HG02870 (cell line): Measurements from ENCODE around the gene PTHLH.

Experiments used
- ATAC-seq: cut with Tn5 transposase; IDR thresholded peaks from one replicate; pipeline ENCODE4 v1.9.1; 2021; ENCODE audit warnings: mild to moderate bottlenecking, moderate library complexity; ENCODE audit not compliant: unreplicated experiment

Gene PTHLH

DNA sequence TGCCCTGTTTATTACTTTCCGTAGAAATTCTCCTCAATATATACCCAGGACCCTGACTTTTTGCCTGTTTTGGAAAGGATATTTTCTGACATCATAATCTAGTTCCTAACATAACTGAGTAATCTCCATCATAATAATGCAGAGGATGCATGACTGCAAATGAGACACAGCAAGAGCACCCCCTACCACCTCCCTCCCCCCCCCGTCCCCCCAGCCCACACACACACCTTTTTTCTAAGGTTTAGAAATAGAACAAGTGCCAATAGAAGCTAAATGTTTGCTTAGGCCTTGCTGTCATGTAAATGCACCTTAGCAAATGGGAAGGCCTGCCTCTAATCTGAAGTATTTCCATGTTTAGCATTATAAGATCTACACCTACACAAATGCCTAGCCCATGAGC, at the start of gene PTHLH:
TSS of gene PTHLH (minus strand) at position 13 of the 400 bp plus-strand sequence. CDS start 3,239 bp downstream, outside the sequence.
- no peak for ATAC-seq

DNA sequence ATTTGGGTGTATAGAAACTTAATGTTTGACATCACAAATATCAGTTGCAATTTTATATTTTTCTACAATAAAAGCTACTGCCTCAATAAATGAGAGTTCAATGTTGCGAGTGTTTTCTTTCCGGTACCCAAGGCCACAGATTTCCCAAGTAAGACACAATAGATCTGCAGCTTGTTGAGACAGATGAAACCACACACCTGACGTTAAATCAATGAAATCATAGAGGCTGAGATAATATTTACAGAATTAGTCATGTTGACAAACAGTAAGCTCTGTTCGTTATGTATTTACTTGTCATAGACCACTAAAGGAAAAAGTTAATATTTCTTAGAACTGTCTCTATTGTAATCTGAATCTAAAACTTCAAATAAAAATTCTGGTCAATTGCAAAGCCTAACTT, 49.2 kb upstream of the PTHLH start:
- ATAC-seq, result no peak

DNA sequence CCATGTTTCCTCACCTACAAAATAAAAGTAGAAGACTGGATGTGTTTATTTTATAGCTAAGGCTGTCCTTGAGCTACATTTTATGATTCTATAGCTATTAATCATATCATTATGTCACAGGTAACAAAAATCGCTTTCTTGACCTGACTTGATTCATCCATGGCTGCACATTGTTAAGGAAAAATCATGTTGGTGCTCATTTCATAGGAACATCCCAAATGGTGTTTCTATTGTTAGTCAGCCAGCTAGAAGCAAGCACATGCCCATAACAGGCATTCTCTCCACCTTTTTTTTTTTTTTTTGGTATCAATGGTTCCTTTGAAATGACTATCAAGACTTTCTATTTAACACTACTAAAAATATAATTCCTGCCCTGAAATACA, 45.3 kb upstream of the PTHLH start:
- no peak for ATAC-seq

DNA sequence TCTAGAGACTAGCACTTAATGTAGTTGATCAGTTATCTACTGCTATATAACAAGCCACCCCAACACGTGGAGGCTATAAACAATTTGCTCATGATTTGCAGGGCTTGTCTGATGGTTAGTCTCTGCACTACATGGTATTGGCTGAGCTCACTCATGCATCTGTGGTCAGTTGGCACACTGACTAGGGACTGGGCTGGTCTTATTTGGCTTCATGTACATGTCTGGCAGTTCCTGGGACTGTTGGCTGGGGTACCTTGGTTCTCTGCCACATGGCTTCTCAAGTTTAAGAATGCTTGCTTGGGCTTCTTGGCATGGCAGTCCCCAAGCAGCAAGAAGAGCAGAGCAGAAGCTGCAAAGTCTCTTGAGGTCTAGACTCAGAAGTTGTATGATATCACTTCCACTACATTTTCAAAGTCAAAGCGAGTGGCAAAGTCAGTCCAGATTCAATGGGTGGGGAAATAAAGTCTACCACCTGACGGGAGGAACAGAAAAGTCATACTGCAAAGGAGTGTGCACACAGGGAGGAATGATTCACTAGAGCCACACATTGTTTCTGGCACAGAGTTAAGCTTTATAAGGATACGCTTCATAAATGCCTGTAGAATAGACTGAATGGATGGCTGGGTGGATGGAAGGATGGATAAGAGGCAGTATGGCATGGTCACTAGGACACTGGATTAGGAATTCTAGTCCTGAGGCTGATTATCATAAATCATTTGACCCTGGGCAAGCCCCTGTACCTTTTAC, 44.8 kb upstream of the PTHLH start:
- ATAC-seq, result no peak

DNA sequence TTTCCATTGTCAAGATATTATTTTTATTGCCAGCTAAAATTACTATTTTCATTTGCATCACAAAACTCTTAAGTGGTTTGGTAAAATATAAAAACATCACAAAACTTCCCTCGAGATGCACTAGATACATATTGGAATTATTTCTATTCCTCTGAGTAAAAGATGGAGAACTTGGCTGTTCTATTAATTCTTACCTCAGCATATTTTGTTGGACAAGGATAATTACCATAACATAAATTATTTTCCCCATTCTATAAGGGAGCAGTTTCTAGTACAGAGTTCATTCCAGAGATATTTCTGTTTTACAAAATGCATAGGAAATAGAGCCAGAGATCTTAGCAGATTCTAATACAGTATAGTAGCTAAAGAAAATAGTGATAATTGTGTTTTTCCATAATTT, 42.6 kb upstream of the PTHLH start:
- ATAC-seq, result no peak

DNA sequence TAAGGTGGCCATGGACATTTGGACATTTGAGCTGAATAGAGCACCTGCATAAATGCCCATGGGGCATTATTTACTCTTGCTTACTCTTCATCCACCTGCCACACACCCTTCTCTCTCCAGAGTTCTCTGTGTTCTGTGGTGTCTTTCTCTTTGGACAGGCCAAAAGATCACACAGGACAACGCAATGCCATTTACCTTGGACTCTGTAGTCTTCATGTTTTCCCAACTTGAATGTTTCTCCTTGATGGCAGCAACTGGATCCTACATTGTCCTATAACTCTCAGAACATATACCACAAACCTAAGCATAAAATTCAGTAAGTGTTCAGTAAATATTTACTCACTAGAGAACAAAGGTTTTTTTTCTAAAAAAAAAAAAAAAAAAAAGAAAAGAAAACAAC, 41.7 kb upstream of the PTHLH start:
- no peak for ATAC-seq

DNA sequence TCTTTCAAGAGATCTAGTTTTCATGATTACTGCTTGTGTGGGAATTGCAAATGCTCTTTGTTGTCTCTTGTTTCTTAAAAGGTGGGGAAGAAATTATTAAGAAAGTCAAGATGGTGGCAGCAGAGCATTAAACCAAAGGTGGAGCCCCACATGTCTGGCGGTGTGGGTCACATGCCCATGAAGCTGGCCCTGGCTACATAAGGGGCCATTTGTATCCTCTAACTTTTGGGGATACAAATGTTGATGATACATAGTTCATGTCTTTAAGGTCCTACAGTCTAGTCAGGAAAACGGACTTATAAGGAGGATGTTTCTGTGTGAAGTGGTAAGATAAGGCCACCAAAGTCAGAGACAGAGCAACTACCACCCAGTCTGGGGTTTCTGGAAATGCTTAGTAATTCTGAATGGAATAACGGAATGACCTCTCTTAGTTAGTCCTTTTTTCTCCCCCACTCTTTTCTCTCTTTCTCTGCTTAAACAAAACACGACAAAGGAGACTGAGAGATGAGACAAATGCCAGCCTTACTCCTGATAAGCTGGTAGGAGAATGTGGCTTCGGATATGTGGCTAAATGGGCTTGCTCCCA, 39.9 kb upstream of the PTHLH start:
- no peak for ATAC-seq

DNA sequence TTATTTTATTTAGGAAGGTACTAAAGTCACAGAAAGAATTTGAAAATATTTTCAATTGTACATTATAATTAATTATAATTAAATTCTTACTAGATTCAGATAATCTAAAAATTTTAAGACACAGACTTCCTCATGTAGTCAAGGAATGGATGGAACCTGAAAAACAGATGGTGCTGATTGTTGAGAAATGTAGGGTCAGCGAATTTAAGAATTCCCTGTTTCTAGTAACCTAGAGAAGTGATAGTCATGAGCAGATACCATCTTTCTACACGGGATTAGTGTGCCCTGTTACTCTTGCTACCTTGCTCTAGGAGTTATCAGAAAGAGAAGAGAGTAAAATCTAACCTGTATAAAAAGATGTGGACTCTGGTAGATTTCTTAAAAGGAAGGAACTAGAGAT, 37.5 kb upstream of the PTHLH start:
- no peak for ATAC-seq

DNA sequence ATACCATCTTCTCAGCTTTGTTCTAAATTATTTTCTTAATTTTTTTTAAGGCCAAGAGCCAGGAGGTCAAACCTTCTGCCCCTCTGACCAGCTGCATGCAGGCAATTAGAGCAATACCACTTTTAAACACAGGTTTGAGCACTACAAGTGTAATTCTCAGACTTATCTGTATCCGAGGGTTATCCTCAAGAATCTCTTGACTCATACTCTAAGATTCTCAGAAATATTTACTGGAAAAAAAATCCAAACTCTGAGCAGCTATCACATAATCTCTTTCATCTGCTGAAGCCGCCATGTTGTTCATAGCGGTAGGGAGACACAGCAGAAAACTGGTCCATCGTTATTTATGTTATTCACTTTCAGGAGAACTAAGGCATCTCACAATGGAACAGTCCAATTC, 27.4 kb upstream of the PTHLH start:
- no peak for ATAC-seq

DNA sequence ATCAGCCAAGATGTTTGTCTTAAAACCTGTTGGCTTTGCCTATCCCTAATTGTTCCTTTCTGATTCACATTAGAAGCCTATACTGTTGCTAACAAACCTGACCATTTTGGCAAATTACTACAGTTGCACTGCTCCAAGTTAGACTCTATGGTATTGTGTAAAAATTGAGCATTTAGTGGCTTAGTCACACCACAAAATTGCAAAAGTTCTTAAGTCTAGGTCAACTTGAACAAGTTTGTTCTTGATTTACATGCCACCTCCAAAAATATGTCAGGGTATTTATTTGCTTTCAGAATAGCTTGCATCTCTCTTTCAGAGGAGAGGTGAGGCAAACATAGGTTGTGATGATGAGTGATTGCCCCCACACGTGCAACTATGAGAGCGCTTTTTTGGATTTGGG, 27.0 kb upstream of the PTHLH start:
- ATAC-seq, result no peak

DNA sequence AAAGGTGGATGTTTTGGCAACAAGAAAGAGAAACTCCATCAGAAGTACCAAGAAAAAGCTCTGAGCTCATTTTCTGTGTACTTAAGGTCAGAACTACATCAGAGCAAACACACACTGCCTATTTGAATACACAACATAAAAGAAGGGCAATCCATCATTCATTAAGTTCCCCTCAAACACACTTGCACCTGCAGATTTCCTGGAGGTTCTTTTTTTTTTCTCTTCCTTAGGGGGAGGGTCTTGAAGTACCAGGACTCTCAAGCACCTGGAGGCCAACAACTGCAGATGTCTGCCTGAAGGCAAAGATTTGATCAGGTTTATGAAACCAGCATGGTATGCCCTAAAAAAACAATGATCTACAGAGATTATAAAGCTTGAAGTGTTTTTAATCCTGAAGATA, 26.1 kb upstream of the PTHLH start:
- ATAC-seq, result no peak

DNA sequence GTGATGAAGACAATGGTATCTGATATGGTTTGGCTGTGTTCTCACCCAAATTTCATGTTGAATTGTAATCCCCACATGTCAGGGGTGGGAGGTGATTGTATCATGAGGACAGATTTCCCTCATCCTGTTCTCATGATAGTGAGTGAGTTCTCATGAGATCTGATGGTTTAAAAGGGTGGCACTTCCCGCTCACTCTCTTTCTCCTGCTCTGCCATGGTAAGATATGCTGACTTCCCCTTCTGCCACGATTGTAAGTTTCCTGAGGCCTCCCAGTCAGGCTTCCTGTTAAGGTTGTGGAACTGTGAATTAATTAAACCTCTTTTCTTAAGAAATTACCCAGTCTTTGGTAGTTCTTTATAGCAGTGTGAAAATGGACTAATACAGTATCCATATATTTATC, 25.6 kb upstream of the PTHLH start:
- ATAC-seq, result no peak

DNA sequence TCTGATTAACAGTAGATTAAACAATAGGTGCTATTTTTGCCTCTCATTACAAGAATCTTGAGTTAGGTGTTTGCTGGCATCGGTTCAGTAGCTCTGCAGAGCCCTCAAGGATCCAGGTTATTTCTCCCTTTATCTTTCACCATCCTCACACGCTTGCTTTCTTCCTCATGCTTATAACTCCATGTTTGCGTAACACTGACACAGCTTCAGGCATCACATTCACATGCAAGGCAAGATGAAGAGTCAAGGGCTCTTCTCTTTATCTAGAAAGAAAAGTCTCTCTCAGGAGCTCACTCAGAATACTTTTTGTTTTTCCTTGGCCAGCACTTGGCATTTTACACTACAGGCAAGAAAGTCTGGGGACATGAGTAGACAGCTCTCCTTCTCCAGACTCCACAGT, 24.2 kb upstream of the PTHLH start:
- ATAC-seq, result no peak

DNA sequence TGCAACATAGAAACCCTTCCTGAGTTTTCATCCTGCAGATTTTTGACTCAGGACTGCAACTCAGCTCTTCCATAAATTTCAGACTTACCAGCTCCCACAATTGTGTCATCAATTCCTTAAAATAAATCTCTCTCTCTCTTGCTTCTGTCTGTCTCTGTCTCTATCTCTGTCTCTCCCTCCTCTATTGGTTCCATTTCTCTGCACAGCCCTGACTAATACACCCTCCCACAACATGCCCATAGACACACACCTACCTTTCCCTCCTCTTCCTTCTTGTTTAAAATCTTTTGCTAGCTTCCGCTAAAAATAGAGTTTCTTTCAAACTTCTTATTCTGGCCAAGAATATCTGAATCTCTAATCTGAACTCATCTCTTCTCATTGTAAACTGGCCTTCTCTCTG, 22.9 kb upstream of the PTHLH start:
- no peak for ATAC-seq

DNA sequence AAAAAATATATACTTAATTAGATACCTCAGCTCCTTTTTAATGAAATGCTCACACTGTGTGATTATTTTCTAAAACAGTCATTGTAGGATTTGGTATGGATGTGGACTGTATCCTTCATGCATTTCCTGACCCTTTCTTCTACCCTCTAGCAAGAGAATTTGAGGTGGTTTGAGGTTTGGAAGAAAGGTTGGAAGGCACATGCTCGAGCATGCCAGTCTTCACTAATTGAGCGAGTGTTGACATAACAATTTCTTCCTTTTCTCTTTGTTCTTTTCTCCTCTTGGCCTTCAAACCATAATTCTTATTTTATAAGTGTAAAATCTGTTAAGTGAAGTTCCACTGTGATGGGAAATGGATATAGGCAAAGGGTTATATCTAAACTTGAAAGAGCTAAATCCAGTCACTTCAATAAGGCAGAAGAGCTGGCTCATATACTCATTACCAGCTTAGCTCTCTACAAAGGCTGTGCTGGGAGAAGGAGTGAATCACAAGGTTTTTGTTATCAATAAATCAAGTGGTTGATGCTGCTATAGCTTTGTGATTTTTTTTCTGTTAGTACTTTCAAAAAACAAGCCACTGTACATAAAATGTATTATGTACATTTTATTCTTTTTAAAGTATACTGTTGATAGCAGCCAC, 16.2 kb upstream of the PTHLH start:
- no peak for ATAC-seq

DNA sequence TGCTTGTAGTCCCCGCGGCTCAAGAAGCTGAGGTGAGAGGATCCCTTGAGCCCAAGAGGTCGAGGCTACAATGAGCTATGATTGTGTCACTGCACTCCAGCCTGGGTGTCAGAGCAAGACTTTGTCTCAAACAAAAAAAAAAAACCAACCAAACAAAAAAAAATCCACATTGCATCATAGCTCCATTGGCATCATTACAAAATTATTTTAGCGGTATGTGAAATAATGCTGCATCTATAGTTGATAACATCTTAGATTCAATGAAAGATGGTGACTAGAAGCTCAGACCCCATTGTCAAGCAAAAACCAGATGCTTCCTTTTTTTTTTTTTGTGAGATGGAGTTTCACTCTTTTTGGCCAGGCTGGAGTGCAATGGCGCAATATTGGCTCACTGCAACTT, 14.8 kb upstream of the PTHLH start:
- no peak for ATAC-seq

DNA sequence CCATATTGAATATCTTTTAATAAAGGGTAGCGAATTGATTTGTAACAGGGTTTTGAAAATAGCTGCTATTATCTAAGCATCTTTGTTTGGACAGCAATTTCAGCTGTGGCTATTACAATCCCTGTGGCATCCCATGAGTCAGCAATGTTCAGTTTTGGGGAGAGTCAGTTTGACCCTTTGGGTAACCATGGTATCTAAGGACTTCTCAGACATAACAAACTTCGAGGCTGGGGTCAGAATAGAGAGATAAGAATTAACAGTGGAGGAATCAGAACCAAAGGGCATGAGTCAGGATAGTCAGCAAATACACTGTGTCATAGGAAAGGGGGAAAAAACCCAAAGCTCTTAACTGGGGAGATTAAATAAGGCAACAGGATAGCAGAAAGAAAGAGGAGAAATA, 11.7 kb upstream of the PTHLH start:
- ATAC-seq, result no peak

DNA sequence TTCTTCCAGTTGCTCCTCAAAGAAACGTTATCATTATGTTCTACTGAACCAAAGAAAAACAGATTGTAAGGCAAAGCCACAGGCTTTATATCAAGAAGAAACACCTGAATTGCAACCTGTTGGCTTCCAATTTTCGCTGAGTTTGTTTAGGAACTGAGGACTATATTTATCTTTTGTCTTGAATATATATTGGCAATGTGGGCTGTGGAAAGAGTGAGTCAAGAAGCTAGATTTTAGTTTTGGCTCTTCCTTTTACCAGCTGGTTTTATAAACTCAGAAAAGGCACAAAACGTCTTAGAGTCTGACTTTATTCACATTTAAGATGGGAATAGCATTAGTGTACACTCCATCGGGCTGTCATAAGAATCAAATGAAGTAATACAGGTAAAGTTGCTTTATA, 10.4 kb upstream of the PTHLH start:
- ATAC-seq, result no peak

DNA sequence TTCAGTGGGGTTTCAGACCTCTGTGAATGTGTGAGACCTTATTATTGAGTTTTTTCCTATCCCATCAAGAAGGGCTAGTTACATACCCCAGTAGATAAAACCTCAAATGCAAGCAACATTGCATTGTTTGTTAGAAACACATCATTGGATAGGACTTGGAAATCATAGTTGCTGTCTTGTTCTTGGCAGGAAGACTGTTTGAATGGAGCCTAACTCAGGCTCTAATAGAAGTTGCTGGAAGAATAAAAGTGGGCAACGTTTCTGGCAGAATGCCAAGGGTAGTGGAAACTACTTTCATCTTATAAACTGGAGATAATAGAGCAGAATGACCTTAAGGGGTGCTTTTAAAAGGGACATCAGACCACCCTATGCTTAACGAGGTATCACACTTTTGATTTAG, 9.9 kb upstream of the PTHLH start:
- no peak for ATAC-seq

DNA sequence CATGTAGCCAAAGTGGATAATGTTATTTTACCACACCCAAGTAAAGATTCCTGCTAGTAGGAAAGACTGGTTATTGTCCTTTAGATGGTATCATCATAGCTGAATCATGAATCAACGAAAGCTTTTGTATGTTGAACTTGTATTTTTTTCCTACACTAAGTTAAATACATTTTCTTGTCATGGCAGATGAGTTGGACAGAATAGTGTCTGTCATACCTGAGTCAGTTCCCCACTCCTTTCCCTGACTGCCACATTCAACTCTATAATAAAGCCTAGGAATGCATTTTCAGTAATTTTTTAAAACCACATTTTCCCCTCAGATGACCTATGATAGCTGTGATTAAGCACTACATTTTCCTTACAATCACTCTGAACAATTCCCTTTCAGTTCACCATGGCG, 9.3 kb upstream of the PTHLH start:
- no peak for ATAC-seq

DNA sequence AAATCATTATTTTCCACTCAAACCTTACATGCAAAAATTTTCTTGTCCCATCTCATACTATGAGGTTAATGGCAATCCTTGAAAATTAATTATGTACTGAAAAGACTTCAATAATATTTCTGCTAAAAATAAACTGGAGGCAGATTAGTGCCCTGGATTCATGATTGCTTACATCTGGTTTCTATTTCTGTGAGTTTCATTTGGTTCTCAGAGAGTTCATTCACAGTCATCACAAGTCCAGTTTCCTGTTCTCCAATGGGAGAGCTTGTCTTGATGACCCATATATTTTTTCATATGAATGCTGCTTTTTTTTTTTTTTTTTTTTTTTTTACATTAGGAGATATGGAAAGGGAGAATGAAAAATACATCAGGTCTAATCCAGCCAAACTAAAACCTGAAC, 6.6 kb upstream of the PTHLH start:
- ATAC-seq, result no peak
